GM19025 (cell line): ENCODE measurements around the gene AGBL4.

Experiments used
- ATAC-seq: cut with Tn5 transposase; IDR thresholded peaks from one replicate; pipeline ENCODE4 v1.9.1; 2021; ENCODE audit warnings: mild to moderate bottlenecking, low read depth, moderate library complexity; ENCODE audit not compliant: unreplicated experiment

The AGBL4 gene

DNA sequence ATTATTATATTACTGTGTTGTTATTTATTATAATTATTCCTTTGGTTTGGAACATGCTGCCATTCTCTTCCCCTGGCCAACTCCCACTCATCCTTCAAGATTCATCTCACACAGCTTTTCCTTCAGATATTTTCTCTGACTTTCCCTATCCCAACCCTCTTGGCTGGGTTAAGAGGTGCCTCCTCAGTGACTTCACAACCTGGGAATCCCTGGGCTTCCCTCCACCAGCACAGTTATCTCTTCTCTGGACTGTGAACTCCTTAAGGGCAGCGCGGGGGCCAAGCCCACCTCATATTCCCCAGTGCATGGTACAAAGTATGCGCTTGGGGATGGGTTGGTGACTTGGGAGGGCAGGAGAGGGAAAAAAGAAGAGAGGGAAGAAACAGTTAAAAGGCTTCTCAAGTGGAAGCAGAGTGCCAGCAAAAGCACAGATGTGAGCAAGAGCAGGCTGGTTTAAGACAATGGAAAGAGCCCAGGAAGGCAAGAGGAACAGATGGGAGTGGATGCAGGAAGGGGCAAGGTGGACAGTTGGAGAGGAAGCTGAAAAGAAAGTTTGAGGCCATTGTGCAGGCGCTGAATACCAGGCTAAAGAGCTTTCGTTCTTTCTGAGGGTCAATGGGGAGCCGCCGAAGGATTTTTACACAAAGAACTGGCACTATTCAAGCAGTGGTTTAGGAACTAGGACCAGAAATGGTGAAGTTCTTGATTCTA, 1379.4 kb downstream of the AGBL4 start:
- no peak for ATAC-seq

DNA sequence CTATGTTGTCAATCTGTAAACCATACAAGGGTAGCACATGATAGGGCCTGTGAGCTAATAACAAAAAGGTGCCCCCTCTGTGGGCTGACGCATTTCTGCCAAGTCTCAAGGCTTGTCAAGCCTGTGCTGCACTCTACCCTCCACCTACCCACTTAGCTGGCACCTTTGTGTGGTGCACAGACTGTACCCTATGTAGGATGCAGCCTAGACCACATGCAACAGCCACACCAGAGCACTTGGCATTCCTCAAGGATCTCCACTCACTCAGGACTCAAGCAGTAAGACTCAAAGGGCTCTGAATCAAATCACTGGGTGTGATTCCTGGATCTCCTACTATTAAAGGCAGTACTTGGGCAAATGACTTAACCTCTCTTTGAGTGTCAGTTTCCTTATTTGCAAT, 1380.6 kb downstream of the AGBL4 start:
- no peak for ATAC-seq

DNA sequence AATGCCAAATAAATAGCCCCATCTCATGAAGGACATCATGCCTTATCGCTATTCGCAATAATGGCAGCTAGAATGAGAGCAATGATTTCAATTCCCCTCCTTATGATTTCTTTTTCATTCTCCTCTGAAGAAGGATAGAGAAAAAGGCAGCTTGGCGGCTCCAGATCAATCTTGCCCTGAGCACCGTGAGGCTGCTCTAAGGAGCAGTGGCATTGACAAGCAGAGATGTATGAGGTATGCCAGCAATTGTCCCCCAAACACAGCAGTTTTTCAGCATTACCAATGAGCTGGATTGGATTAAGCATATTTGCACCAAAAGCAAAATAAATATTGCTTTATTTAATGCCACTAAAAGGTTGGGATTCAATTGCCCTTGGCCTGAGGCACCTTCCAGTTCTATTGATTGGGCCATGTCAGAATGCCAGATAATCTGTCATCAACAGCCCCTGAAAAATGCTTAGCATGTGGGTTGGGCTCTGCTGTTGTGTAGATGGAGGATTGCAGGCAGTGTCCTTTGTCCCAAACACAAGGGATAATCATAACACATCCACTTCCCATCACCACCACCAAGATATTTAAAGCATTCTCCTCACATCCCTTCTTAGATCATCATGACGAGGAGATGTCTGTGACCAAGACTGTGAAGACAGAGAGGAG, 1382.8 kb downstream of the AGBL4 start:
- no peak for ATAC-seq

DNA sequence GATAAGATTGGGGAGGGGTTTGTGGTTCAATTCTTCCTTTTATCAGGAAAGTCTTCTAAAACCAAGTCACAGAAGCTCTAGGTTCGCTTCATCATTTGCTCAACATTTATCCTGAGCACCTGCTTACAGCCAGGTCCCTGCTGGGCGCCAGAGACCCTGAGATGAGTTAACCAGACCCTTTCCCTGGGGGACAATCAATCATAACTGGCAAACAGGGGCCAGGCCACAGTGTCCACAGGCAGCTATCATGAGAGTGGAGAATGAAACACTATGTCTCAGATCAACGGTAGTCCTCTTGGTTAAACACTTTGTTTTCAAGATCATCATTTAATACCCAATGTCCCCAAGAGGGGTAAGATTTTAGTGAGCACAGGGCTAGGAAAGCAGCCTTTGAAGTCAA, 1393.9 kb downstream of the AGBL4 start:
- no peak for ATAC-seq

DNA sequence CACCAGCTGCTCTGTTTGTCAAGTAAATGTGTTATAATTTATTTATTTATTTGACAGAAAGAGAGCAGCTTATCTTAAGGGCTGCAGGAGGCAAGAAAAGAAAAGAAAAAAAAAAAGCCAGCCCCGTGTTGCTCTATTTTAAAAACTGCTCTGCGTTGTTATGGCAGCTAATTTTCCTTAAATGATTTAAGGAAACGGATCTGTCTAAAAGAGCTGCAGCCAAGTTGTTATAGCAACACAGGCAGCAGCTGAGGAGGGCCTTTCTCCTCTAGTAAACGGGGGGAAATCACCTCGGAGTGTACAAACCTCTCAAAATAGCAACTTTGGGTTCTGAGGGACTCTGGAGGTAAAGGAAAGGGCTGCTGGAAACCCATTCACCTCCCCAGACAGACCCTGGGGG, 1396.3 kb downstream of the AGBL4 start:
- ATAC-seq, result no peak

DNA sequence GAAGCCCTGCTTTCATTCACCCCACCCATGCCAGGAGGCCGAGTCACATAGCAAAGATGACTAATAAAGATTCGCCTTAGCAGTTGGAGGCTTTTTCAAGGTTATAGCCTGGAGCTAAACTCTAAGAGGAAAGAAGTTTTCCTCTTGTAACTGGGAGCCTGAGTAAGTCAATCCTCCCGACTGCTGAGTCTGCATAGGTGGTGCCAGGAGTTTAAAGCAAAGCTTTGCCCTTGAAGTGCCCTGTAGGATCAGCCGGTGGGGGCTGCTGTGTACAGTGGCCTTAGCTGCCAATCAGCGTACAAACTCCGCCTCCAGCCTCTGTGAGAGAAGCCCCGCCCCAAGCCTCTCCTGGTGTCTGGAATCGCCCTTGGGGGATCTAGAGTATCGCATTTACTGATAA, 1404.2 kb downstream of the AGBL4 start:
- no peak for ATAC-seq

DNA sequence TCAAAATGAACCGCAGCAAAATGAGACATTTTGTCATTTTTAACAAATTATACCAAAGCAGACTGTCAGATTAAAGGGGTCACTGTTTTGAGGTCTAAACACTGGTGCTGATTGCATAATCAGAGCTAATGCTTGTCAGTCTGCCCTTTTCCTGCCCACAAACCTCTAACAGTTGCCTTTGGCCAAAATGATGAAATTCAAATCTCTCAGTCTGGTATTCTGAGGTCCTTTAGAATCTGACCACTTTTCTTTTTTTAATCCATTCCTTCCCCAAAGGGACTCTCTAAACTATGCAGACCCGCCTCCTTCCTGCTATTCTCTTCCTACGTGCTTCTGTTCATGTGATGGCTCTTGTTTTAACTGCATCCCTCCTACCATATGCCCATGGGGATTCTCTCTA, 1406.5 kb downstream of the AGBL4 start:
- ATAC-seq, result no peak

DNA sequence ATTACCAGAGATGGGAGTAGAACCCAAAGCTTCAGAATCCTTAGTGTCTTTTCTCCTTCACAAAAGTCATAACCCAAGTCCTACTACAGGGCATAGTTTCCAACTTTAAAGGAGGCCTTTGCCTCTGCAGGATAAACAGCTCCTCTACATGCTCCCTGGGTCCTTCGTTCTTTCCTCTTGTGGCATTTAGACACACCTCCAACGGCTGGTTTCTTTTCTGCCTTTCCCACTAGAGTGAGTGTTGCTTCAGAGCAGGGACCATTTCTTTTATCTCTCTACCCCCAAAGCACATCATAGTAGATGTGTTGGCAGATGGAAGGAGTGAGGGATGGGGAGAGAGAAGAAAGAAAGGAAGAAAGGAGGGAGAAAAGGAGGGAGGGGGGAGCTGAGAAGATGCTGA, 1407.0 kb downstream of the AGBL4 start:
- ATAC-seq, result no peak

DNA sequence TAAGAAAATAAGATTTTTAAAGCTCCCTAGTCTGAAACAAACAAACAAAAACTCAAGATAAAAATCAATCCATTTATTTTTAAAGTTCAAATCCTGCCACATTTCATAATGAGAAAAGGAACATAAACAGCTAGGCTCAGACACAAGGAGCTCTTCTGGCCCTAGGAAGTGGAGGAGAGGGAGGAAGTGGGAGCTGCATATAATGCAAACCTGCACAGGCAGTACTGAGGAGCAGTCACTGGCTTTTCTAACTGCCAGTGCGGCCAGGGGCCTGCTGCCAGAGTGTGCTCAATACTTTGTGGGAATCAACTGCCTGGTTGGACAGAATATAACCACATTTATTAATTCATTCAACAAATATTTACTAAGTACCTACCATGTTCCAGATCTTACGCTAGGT, 1411.9 kb downstream of the AGBL4 start:
- ATAC-seq, result no peak

DNA sequence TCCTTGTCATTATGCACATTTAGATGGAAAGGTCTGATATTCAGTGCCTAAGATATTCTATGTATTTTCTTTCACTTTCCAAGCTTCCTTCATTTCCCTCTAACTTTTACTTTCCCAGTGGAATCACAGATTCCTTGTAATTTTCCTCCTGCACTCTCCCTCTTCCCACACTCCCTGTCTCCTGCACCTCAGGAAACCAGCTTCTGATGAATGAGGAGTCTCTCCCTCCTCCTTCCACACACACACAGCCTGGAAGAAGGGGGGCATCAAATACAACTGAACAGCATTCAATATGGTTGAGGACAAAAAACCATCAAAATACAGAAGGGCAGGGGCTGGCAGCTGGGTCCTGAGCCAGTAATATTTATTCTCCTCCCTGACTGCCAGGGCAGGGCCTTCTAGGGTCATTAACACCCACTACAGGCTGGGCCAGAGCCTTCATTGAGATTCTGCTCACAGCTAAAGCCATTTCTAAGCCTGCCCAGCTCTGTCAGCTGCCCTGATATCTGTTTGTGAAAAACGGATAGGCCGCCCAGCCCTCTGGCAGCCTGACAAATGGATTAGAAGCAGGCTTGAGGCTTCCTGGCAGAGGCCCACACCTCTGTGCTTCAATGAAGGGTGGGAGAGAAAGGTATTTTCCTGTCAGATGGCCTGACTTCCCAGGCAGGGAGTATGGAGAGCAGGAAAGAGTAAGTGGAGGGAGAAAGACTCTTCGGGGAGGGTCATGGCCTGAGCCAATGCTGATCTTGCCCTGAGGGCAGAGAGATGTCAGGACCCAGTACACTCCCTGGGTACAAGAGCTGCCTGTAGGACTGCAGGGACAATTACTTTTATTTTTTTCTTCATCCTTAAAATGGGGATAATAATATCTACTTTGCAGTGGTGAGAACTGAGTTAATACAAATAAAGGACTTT, 1412.9 kb downstream of the AGBL4 start:
- no peak for ATAC-seq

DNA sequence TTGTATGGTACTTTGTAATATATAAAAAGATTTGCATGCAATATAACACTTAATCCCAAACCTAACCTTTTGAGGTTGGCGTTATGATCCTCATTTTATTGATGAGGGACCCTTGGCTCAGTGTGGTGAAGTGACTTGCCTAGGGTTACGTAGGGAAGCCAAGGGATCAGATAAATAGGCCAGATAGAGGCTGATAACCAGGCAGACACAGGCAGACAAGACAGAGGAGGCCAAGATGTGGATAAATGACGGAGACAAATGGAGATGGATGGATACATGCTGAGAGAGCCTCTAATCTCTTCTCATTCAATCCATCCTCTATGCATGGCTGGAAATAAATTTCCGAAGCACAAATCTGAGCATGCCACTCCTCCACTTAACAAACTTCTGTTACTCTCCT, 1414.9 kb downstream of the AGBL4 start:
- ATAC-seq, result no peak

DNA sequence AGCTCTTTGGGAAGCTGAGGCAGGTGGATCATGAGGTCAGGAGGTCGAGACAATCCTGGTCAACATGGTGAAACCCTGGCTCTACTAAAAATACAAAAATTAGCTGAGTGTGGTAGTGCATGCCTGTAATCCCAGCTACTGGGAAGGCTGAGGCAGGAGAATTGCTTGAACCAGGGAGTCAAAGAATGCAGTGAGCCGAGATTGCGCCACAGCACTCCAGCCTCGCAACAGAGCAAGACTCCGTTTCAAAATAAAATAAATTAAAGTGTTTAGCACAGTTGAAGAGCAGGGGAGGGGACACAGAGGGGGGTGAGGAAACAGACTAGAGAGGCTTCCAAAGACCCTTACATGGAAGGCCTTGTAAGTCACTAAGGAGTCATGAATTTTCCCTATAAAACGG, 1420.5 kb downstream of the AGBL4 start:
- no peak for ATAC-seq

DNA sequence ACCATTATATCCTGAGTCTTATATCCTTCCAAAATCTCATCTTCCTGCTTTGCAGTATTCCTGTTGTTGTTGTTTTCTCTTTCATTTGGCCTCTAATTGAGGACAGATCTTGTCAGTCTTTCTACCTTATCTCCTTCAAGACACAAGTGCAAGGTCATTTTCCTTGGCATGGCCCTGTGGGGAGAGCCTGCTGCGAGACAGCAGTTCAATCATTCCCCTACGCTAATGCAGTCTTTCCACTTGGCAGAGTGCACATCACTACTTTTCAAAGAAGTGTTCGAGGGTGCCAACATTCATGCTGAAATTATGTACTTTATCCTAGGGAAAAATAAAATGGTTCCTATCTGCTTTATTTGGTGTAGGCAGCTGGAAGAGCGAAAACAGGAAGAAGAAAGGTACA, 1421.4 kb downstream of the AGBL4 start:
- ATAC-seq, result no peak

DNA sequence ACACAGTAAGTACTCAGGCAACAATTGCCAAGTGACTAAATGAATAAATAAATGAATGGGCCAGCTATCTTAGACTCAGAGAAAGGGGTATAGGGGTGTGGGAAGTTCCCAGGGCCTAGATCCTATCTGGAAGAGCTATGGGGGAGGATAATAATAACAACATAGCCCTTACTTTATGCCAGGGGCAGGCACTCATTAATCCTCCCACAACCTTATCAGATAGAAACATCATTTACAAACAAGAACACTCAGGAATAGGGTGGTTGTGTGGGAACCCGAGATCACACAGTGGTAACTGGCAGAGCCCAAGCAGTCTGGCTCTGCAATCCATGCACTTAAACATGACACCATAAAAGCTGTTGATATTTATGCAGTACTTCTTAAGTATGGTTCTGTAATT, 1423.6 kb downstream of the AGBL4 start:
- no peak for ATAC-seq

DNA sequence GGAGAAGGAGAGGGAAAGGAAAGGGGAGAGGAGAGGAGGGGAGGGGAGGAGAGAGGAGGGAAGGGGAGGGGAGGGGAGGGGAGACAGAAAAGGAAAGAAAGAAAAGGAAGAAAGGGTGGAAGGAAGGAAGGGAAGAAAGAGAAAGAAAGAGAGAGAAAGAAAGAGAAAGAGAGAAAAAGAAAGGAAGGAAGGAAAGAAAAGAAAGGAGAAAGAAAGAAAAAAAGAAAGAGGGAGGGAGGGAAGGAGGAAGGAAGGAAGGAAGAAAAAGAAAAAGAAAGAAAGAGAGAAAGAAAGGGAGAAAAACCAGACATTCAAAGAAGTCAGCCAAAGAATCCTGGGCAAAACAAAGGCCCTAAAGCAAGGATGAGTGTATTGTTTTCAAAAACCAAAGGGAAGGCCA, 1426.1 kb downstream of the AGBL4 start:
- ATAC-seq, result no peak

DNA sequence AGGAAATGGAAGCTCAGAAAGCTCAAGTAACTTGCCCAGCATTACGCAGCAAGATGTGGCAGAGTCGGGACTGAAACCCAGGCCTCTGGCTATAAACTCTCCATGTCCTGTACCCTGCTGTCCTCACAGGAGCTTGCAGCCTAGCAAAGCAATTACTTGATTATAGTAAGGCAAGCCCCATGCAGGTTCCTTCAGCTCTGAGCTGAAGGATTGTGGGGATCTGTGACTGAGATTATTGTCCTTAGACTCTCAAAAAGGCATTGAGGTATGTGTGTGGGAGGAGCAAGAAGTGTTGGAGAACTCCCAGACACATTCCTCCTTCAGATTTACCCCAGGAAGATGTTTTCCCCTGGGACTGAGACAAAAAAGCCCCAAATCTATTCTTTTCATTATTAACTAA, 1427.7 kb downstream of the AGBL4 start:
- ATAC-seq, result no peak

DNA sequence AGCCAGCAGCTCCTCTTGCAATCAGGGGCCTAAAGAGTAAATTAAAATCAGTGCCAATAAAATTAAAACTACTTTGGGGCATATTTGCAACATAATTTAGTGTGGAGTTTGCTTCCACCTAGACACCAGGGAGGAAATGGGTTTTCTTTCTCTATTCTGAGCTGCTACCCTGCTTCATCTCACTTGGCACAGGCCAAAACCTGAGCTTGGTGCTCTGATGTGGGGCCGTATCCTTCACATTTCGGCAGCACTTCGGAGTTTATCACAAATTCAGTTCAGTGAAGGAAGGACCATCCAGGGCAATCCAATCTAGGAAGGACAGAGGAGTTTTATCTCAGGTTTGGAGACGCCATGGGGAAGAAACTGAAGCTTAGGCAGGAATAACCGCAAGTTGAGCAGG, 1428.1 kb downstream of the AGBL4 start:
- ATAC-seq, result no peak

DNA sequence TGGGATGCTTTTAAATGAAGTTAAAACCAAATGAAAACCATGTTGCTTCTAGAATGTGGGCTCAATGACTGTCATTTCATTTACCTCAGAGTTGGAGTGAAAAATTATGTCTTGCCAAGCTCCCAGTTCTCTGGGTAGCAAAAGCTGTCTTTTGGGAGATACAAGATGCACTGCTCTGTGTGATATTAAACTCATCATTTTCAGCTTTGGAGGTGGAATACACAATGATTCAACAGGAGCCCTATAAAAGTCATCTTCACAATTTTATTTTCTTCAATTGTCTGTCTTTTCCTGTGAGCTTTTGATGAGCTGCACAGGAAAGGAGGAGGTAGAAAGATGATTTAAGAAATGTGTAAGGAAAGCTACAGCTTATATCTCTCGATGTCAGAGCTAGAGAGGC, 1431.4 kb downstream of the AGBL4 start:
- ATAC-seq, result no peak

DNA sequence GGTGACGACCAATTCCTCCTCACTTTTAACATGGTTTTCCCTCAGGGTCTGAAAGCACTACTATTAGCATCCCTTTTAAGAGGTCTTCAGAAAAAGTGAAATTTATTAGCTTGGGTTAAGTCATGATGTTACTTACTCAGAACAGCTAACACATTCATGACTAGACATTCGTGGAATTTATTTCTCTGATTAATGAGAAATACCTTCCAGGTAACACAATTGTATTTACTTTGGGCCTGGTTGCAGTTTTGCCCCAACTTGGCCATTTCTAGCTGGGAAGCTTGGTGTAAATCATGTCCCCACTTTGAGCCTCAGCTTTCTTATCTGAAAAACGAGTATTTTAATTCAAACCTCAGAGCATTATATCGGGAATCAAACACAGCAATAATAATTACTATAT, 1432.6 kb downstream of the AGBL4 start:
- ATAC-seq, result no peak

DNA sequence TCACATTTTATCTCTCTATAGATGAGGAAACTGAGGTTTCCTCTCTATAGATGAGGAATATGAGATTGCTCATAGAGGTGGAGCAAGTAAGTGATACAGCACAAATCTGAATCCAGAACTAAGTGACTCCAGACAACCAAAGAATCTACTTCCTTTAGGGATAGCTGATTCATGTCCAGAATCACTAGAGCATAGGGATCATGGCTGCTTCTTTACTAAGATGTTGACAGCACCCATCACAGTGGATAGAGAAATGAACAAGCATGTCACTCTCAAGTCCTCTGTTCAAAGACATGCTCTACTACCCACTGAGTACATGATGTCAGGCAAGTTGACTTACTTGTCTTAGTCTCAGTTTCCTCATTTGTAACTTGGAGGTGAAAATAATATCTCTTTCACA, 1435.7 kb downstream of the AGBL4 start:
- ATAC-seq, result no peak

DNA sequence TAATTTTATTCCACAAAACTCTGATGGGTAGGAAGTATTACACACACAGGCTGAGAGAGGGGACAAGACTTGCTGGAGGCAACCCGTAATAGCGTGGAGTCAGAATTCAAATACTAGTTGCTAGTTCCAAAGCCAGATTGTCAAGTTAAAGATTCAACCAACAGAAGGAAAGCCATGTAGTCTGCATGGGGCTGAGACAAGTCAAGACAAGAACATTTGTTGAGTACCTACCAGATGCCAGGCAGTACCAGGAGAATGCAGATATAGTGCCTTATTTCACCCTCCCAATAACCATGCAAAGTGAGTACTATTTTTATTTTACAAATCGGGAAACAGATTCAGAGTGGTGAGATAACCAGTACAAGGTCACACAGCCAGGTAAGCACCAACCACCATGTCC, 1441.3 kb downstream of the AGBL4 start:
- ATAC-seq, result no peak

DNA sequence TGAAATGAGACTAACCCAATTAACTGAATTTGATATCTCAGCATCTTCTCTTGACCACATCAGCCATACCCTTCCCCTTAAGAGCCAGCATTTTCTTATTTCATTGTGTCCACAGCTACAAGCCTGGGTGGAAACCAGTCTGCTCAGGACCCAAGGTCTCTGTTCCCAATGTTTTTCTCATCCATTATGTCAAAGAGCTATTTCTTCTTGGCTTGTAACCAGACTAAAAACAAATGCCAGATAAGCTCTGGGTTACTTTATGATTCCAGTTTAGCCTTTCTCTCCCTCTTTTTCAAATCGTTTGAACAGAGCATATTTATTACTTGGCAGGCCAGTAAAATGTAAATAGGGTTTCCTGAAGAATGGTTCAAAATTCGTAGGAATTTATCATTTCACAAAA, 1442.5 kb downstream of the AGBL4 start:
- no peak for ATAC-seq
